Memory B cell (primary cell): Measurements from ENCODE around the gene COG5.

Experiments
- ATAC-seq: fragments of 150-1000 bp; cut with Tn5 transposase; 2 replicates; pipeline ENCODE4 v1.10.0; 2021; ENCODE audit warnings: low read depth, mild to moderate bottlenecking, moderate library complexity
- DNase-seq, 2 donors: peaks; one replicate each; pipeline ENCODE4 v3.0.0; 2022; ENCODE audit warnings: low spot score in 2 of 2
- H3K27ac Mint-ChIP-seq: one replicate; pipeline ENCODE4 v1.8.0; 2022; ENCODE audit warnings: mild to moderate bottlenecking, moderate library complexity, mixed read lengths
- H3K27me3 Mint-ChIP-seq: one replicate; pipeline ENCODE4 v1.8.0; 2022; ENCODE audit warnings: mixed read lengths
- H3K36me3 Mint-ChIP-seq: one replicate; pipeline ENCODE4 v1.8.0; 2022; ENCODE audit warnings: mild to moderate bottlenecking, mixed read lengths
- H3K4me1 Mint-ChIP-seq: one replicate; pipeline ENCODE4 v1.8.0; 2022; ENCODE audit warnings: mixed read lengths
- H3K4me3 Mint-ChIP-seq: one replicate; pipeline ENCODE4 v1.8.0; 2022; ENCODE audit warnings: mild to moderate bottlenecking, moderate library complexity, mixed read lengths
- H3K9me3 Mint-ChIP-seq: one replicate; pipeline ENCODE4 v1.8.0; 2022; ENCODE audit warnings: mixed read lengths

The COG5 gene

GRCh38 chr7:107370816-107371215, 192.9 kb downstream of the COG5 start:
- DNase-seq (no peak), ATAC-seq (no peak)
- Mint-ChIP-seq H3K4me1 (peaks cover 2% of the 10 kb centered on the region), H3K27me3 (no peaks in the 10 kb centered on the region), H3K27ac (no peak overlapping the region), H3K36me3 (peaks cover 23% of the 10 kb centered on the region), H3K9me3 (no peaks in the 10 kb centered on the region), H3K4me3 (no peak overlapping the region)

DNA sequence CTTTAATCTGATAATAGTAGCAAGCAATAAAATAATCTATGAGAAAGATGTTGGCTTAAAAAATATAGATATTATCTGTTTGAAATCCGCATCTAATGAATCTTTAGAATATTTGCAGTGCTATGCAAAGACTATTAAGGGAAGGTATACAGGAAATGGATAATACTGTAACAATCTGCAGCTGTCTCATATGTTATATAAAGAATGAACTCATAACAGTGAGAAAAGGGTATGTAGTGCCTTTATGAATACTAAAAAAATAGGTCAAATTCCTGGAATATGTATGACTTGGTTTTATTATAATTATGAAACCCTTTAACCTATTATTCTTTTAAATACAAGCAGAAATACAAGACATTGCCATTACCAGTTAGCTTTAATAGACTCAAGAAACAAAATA, 198.9 kb downstream of the COG5 start:
- H3K4me3 Mint-ChIP-seq = no peak overlapping the region
- H3K27ac Mint-ChIP-seq = no peak overlapping the region
- DNase-seq (no peak), ATAC-seq (no peak)
- H3K4me1 Mint-ChIP-seq = no peaks in the 10 kb centered on the region
- H3K27me3 Mint-ChIP-seq = no peaks in the 10 kb centered on the region
- peaks cover 45% of the 10 kb centered on the region for H3K36me3 Mint-ChIP-seq
- H3K9me3 Mint-ChIP-seq = peaks cover 1% of the 10 kb centered on the region

GRCh38 chr7:107359520-107360316, 204.0 kb downstream of the COG5 start:
- Mint-ChIP-seq H3K4me1 (peaks cover 2% of the 10 kb centered on the region), H3K36me3 (peaks cover 47% of the 10 kb centered on the region), H3K27ac (no peak overlapping the region), H3K4me3 (no peak overlapping the region), H3K27me3 (no peaks in the 10 kb centered on the region), H3K9me3 (peaks cover 1% of the 10 kb centered on the region)
- no peak for ATAC-seq
- DNase-seq = no peak

- H3K9me3 Mint-ChIP-seq = no peaks in the 10 kb centered on the region
- H3K4me3 Mint-ChIP-seq = no peak overlapping the region
- peaks cover 33% of the 10 kb centered on the region for H3K36me3 Mint-ChIP-seq
- DNase-seq (no peak), ATAC-seq (no peak)
- no peaks in the 10 kb centered on the region for H3K27me3 Mint-ChIP-seq
- peaks cover 2% of the 10 kb centered on the region for H3K4me1 Mint-ChIP-seq
- H3K27ac Mint-ChIP-seq = no peak overlapping the region
Observed at GRCh38 chr7:107355616-107356015, 208.1 kb downstream of the COG5 start.

DNA sequence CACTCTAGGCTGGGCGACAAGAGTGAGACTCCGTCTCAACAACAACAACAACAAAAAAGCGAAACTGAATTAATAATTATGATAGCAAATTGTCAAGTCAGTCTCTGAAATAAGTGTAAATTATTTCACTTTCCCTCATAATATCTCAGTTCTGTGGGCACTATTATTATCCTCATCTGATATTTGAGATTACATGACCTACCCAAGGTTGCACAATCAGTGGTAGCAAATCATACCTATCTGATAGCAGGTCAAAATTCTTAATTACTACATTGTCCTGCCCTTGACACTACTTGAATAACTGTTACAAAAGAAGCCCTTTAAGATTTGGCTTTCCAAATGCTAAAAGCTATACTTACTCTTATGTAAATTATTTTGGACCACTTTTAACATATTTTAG, 209.1 kb downstream of the COG5 start:
- Mint-ChIP-seq H3K36me3 (peaks cover 25% of the 10 kb centered on the region), H3K4me3 (no peak overlapping the region), H3K4me1 (peaks cover 2% of the 10 kb centered on the region), H3K9me3 (no peaks in the 10 kb centered on the region), H3K27ac (no peak overlapping the region), H3K27me3 (no peaks in the 10 kb centered on the region)
- ATAC-seq (no peak), DNase-seq (no peak)

GRCh38 chr7:107353701-107354100, 210.0 kb downstream of the COG5 start:
- Mint-ChIP-seq H3K27ac (no peak overlapping the region), H3K4me1 (peaks cover 2% of the 10 kb centered on the region), H3K4me3 (no peak overlapping the region), H3K27me3 (no peaks in the 10 kb centered on the region), H3K9me3 (no peaks in the 10 kb centered on the region), H3K36me3 (peaks cover 18% of the 10 kb centered on the region)
- DNase-seq (no peak), ATAC-seq (no peak)

DNA sequence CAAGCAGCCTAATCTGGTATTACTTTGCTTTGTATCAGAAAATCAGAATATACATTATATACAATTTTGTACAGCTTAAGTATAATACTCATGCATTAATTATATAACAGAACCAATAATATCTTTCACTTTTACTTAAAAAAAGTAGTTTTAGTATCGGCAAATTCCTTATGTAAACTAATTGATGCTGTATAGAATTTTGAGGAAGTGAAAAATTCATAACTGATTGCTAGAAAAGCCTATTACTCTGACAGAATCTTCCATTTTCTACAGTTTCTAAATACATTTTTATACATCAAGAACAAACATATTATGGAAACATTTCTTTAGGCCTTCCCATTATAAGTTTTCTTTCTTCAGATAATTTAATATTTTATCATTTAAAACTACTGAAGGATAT, 217.8 kb downstream of the COG5 start:
- DNase-seq (no peak), ATAC-seq (no peak)
- no peak overlapping the region for H3K4me3 Mint-ChIP-seq
- peaks cover 6% of the 10 kb centered on the region for H3K4me1 Mint-ChIP-seq
- peaks cover 4% of the 10 kb centered on the region for H3K9me3 Mint-ChIP-seq
- no peaks in the 10 kb centered on the region for H3K27me3 Mint-ChIP-seq
- H3K36me3 Mint-ChIP-seq = peaks cover 16% of the 10 kb centered on the region
- no peak overlapping the region for H3K27ac Mint-ChIP-seq

DNA sequence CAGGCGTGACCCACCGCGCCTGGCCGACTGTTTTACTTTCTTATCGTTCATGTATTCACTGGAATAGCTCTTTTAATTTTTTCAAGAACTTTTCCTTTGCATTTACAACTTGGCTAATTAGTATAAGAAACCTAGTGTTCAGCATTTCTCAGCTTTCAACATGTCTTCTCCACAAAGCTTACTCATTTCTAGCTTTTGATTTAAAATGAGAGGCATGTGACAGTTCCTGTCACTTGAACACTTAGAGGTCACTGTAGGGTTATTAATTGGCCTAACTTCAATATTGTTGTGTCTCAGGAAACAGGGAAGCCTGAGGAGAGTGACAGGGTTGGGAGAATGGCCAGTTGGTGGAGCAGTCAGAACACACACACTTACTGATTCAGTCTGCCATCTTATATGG, 218.9 kb downstream of the COG5 start:
- Mint-ChIP-seq H3K27me3 (no peaks in the 10 kb centered on the region), H3K27ac (no peak overlapping the region), H3K36me3 (peaks cover 13% of the 10 kb centered on the region), H3K9me3 (peaks cover 4% of the 10 kb centered on the region), H3K4me1 (peaks cover 8% of the 10 kb centered on the region), H3K4me3 (no peak overlapping the region)
- no peak for ATAC-seq
- DNase-seq = no peak

DNA sequence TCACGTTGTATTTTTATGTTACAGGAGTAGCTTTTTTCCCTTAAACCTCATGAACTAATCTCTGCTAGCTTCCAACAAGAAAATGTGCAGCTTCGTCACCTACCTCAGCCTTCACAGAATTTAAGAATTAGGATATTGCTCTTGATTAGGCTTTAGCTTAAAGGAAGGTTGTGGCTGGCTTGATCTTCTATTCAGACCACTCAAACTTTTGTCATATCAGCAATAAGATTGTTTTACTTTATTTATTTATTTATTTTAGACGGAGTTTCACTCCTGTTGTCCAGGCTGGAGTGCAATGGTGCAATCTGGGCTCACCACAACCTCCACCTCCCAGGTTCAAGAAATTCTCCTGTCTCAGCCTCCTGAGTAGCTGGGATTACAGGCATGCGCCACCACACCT, 219.4 kb downstream of the COG5 start:
- peaks cover 4% of the 10 kb centered on the region for H3K9me3 Mint-ChIP-seq
- no peaks in the 10 kb centered on the region for H3K27me3 Mint-ChIP-seq
- DNase-seq = no peak
- peaks cover 13% of the 10 kb centered on the region for H3K36me3 Mint-ChIP-seq
- peaks cover 8% of the 10 kb centered on the region for H3K4me1 Mint-ChIP-seq
- H3K4me3 Mint-ChIP-seq = no peak overlapping the region
- no peak for ATAC-seq
- no peak overlapping the region for H3K27ac Mint-ChIP-seq

DNA sequence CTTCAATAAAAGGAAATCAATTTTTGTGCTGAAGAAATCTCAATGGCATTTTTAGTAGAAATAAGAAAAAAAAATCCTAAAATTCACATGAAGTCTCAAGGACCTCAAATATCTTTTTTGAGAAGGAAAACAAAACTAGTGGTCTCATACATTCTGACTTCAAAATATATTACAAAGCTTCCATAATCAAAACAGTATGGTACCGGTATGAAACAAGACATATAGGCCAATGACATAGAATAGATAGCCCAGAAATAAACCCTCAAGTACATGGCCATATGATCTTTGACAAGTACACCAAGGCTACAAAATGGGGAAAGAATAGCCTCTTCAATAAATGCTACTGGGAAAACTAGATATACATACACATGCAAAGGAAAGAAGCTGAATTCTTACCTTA, 225.6 kb downstream of the COG5 start:
- peaks cover 22% of the 10 kb centered on the region for H3K4me1 Mint-ChIP-seq
- DNase-seq (no peak), ATAC-seq (no peak)
- H3K27ac Mint-ChIP-seq = no peak overlapping the region
- H3K27me3 Mint-ChIP-seq = no peaks in the 10 kb centered on the region
- peaks cover 26% of the 10 kb centered on the region for H3K36me3 Mint-ChIP-seq
- H3K9me3 Mint-ChIP-seq = peaks cover 10% of the 10 kb centered on the region
- no peak overlapping the region for H3K4me3 Mint-ChIP-seq

DNA sequence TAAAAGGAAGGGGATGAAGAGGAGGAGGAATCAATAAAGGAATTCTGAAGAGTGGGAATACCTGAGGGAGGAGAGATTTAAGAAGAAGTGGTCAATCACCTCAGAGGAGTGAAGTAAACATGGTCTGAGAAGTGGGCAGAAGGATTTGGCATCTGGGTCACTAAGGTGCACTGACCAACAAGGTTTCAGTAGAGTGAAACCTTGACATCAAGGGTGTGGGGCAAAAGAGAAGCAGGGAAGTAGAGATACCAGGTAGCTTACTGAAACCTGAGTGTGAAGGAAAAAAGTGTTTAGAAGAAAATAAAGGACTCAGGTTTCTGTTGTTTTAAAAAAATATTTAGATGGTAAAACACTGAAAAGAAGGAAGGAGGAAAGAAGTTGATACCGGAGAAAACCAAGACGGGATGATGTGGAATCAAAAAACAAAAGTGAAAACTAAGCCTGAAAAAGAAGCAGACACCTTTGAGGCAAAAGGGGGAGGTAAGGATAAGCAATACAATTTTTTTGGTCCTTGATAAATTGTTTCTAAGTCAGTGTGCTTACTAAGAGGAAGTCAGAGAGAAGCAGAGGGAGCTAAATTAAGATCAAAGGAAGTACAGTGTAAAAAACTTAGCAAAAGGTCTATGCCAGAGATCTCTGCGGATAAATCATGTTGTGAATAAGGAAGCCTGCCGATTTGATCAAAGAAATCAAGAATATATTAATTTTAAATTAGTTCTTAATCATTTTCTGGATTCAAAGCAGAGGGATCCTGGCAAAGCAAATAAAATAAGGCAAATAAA, 231.0 kb downstream of the COG5 start:
- peak; percentile 74 for ATAC-seq

GRCh38 chr7:107330478-107330877, 233.2 kb downstream of the COG5 start:
- DNase-seq (no peak), ATAC-seq (no peak)
- Mint-ChIP-seq H3K36me3 (peaks cover 16% of the 10 kb centered on the region), H3K27ac (no peak overlapping the region), H3K4me3 (no peak overlapping the region), H3K9me3 (no peaks in the 10 kb centered on the region), H3K27me3 (no peaks in the 10 kb centered on the region), H3K4me1 (peaks cover 13% of the 10 kb centered on the region)

More for the DNA sequence above, 231.0 kb downstream of the COG5 start:
- no peak for DNase-seq
- H3K9me3 Mint-ChIP-seq = peaks cover 3% of the 10 kb centered on the region
- peak overlapping the region; percentile 67 for H3K4me3 Mint-ChIP-seq
- H3K36me3 Mint-ChIP-seq = peaks cover 22% of the 10 kb centered on the region
- peaks cover 24% of the 10 kb centered on the region for H3K4me1 Mint-ChIP-seq
- peak overlapping the region; percentile 51 for H3K27ac Mint-ChIP-seq
- no peaks in the 10 kb centered on the region for H3K27me3 Mint-ChIP-seq

DNA sequence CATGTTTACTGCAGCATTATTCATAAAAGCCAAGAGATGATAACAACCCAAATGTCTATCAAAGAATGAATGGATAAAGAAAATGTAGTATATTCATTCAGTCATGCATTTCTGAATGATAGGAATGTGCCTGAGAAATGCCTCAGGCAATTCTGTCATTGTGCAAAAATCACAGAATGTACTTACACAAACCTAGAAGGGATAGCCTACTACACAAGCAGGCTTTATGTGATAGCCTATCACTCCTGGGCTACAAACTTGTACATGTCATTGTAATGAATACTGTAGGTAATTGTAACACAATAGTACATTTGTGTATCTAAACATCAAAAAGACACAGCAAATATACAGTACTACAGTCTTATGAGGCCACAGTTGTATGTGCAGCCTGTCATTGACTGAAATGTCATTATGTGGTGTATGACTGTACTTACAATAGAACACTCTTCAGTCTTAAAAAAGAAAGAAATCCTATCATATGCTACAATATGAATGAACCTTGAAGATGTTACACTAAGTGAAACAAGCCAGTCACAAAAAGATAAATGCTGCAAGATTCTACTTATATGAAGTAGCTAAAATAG, 235.6 kb downstream of the COG5 start:
- H3K36me3 Mint-ChIP-seq = peaks cover 16% of the 10 kb centered on the region
- H3K4me1 Mint-ChIP-seq = peaks cover 11% of the 10 kb centered on the region
- H3K9me3 Mint-ChIP-seq = no peaks in the 10 kb centered on the region
- ATAC-seq = no peak
- no peak overlapping the region for H3K4me3 Mint-ChIP-seq
- no peak for DNase-seq
- H3K27ac Mint-ChIP-seq = no peak overlapping the region
- no peaks in the 10 kb centered on the region for H3K27me3 Mint-ChIP-seq

DNA sequence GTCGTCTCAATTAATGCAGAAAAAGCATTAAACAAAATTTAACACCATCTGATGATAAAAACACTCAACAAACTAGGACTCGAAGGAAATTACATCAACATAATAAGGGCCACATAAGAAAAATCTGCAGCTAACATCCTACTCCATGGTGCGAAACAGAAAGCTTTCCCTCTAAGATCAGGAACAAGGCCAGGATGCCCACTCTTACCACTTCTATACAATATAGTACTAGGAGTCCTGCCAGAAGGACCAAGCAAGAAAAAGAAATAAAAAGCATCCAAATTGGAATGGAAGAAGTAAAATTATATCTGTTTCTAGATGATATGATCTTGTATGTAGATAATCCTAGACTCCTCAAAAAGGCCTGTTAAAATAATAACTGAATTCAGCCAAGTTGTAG, 237.7 kb downstream of the COG5 start:
- no peaks in the 10 kb centered on the region for H3K9me3 Mint-ChIP-seq
- H3K27me3 Mint-ChIP-seq = no peaks in the 10 kb centered on the region

More for the DNA sequence above, 237.7 kb downstream of the COG5 start:
- Mint-ChIP-seq H3K36me3 (peaks cover 24% of the 10 kb centered on the region), H3K27ac (no peak overlapping the region), H3K4me3 (no peak overlapping the region), H3K4me1 (peaks cover 3% of the 10 kb centered on the region)
- DNase-seq = no peak
- ATAC-seq = no peak
